ENCODE measurements around the gene STK38. TPM values are rescaled to one million over a fixed set of nuclear protein-coding genes. Genes with fewer than 3 reads are reported as not detected.
"Not testable (repeated sequence)": the region's sequence is repeated elsewhere in the genome, so short reads cannot be mapped to it uniquely, and the experiment has no call there.

Gene STK38
- total RNA-seq, 1 donor from 2014 or later: 51.6 TPM

GRCh38 chr6:36593569-36594028 lies 46.3 kb upstream of the STK38 start:
- DNase-seq (ENCODE audit: extremely low spot score, unreplicated experiment): no peak
- Mint-ChIP-seq H3K9me3 (ENCODE audit: unreplicated experiment) (no peaks in the 10 kb centered on the region), H3K4me1 (ENCODE audit: unreplicated experiment) (peaks cover 36% of the 10 kb centered on the region), H3K27me3 (ENCODE audit: unreplicated experiment) (no peaks in the 10 kb centered on the region), H3K4me3 (ENCODE audit: unreplicated experiment) (peak overlapping the region; percentile 96), H3K27ac (ENCODE audit: unreplicated experiment) (peak overlapping the region; percentile 100), H3K36me3 (ENCODE audit: unreplicated experiment) (peaks cover 32% of the 10 kb centered on the region)
- TF ChIP-seq CTCF (IDR thresholded peaks at IDR 0.05): no peak

- peak overlapping the region; percentile 76 for H3K27ac Mint-ChIP-seq (ENCODE audit: unreplicated experiment)
- peak overlapping the region; percentile 42 for H3K4me3 Mint-ChIP-seq (ENCODE audit: unreplicated experiment)
- H3K27me3 Mint-ChIP-seq (ENCODE audit: unreplicated experiment): no peaks in the 10 kb centered on the region
- TF ChIP-seq CTCF (IDR thresholded peaks at IDR 0.05): no peak
- H3K4me1 Mint-ChIP-seq (ENCODE audit: unreplicated experiment): peaks cover 23% of the 10 kb centered on the region
- no peaks in the 10 kb centered on the region for H3K9me3 Mint-ChIP-seq (ENCODE audit: unreplicated experiment)
- peaks cover 21% of the 10 kb centered on the region for H3K36me3 Mint-ChIP-seq (ENCODE audit: unreplicated experiment)
- DNase-seq (ENCODE audit: extremely low spot score, unreplicated experiment): no peak
Observed at GRCh38 chr6:36592221-36592655, 45.0 kb upstream of the STK38 start.

- H3K27ac Mint-ChIP-seq (ENCODE audit: unreplicated experiment): peak overlapping the region; percentile 10
- peaks cover 21% of the 10 kb centered on the region for H3K4me1 Mint-ChIP-seq (ENCODE audit: unreplicated experiment)
- peaks cover 3% of the 10 kb centered on the region for H3K36me3 Mint-ChIP-seq (ENCODE audit: unreplicated experiment)
- H3K4me3 Mint-ChIP-seq (ENCODE audit: unreplicated experiment): no peak overlapping the region
- no peak for DNase-seq (ENCODE audit: extremely low spot score, unreplicated experiment)
- no peaks in the 10 kb centered on the region for H3K9me3 Mint-ChIP-seq (ENCODE audit: unreplicated experiment)
- TF ChIP-seq CTCF (IDR thresholded peaks at IDR 0.05): no peak
- H3K27me3 Mint-ChIP-seq (ENCODE audit: unreplicated experiment): no peaks in the 10 kb centered on the region
Observed at GRCh38 chr6:36590237-36590636, 43.0 kb upstream of the STK38 start.

GRCh38 chr6:36589025-36589400 lies 41.7 kb upstream of the STK38 start:
- not testable (repeated sequence) for H3K27ac Mint-ChIP-seq (ENCODE audit: unreplicated experiment); DNase-seq (ENCODE audit: extremely low spot score, unreplicated experiment); H3K9me3 Mint-ChIP-seq (ENCODE audit: unreplicated experiment); H3K36me3 Mint-ChIP-seq (ENCODE audit: unreplicated experiment); H3K27me3 Mint-ChIP-seq (ENCODE audit: unreplicated experiment); H3K4me3 Mint-ChIP-seq (ENCODE audit: unreplicated experiment)
- H3K4me1 Mint-ChIP-seq (ENCODE audit: unreplicated experiment): peaks cover 21% of the 10 kb centered on the region

GRCh38 chr6:36586606-36587005 lies 39.3 kb upstream of the STK38 start:
- no peak for TF ChIP-seq CTCF (IDR thresholded peaks at IDR 0.05)
- H3K36me3 Mint-ChIP-seq (ENCODE audit: unreplicated experiment): no peaks in the 10 kb centered on the region
- DNase-seq (ENCODE audit: extremely low spot score, unreplicated experiment): no peak
- no peaks in the 10 kb centered on the region for H3K27me3 Mint-ChIP-seq (ENCODE audit: unreplicated experiment)
- H3K4me1 Mint-ChIP-seq (ENCODE audit: unreplicated experiment): peaks cover 14% of the 10 kb centered on the region
- no peak overlapping the region for H3K27ac Mint-ChIP-seq (ENCODE audit: unreplicated experiment)
- no peaks in the 10 kb centered on the region for H3K9me3 Mint-ChIP-seq (ENCODE audit: unreplicated experiment)
- no peak overlapping the region for H3K4me3 Mint-ChIP-seq (ENCODE audit: unreplicated experiment)

- peak overlapping the region; percentile 52 for H3K27ac Mint-ChIP-seq (ENCODE audit: unreplicated experiment)
- peaks cover 43% of the 10 kb centered on the region for H3K4me1 Mint-ChIP-seq (ENCODE audit: unreplicated experiment)
- no peaks in the 10 kb centered on the region for H3K9me3 Mint-ChIP-seq (ENCODE audit: unreplicated experiment)
Observed at GRCh38 chr6:36581716-36582115, 34.4 kb upstream of the STK38 start.

More at GRCh38 chr6:36581716-36582115, 34.4 kb upstream of the STK38 start:
- Mint-ChIP-seq H3K36me3 (ENCODE audit: unreplicated experiment) (no peaks in the 10 kb centered on the region), H3K4me3 (ENCODE audit: unreplicated experiment) (no peak overlapping the region), H3K27me3 (ENCODE audit: unreplicated experiment) (no peaks in the 10 kb centered on the region)
- DNase-seq (ENCODE audit: extremely low spot score, unreplicated experiment): no peak
- TF ChIP-seq CTCF (IDR thresholded peaks at IDR 0.05): no peak
